OCI-LY1 (cell line): ENCODE results near the gene NTRK3.

Source experiments
- H2AFZ ChIP-seq: fragments of 200-600 bp; sonication (generic), shearing (Covaris generic); 2 replicates; pipeline ENCODE4 v1.6.0; 2014; ENCODE audit warnings: antibody characterized with exemption, mild to moderate bottlenecking, low read length
- H3F3A ChIP-seq: fragments of 200-600 bp; sonication (generic), shearing (Covaris generic); 2 replicates; pipeline ENCODE4 v1.6.0; 2014; ENCODE audit warnings: mild to moderate bottlenecking, antibody characterized with exemption, low read length, moderate library complexity; ENCODE audit not compliant: insufficient read depth
- H3K27ac ChIP-seq: fragments of 200-600 bp; sonication (generic); 2 replicates; pipeline ENCODE4 v1.5.1; 2014; ENCODE audit warnings: low read length, mixed run types, mild to moderate bottlenecking, low read depth; ENCODE audit not compliant: poor library complexity, severe bottlenecking
- H3K27me3 ChIP-seq: fragments of 200-600 bp; sonication (generic); 2 replicates; pipeline ENCODE4 v1.6.0; 2014; ENCODE audit warnings: antibody characterized with exemption, mild to moderate bottlenecking, low read length, moderate library complexity; ENCODE audit not compliant: insufficient read depth
- H3K36me3 ChIP-seq: fragments of 200-600 bp; sonication (generic); 2 replicates; pipeline ENCODE4 v1.6.1; 2014; ENCODE audit warnings: mild to moderate bottlenecking, antibody characterized with exemption, low read length, moderate library complexity, mixed read lengths; ENCODE audit not compliant: insufficient read depth
- H3K4me1 ChIP-seq: fragments of 200-600 bp; sonication (generic); 2 replicates; pipeline ENCODE4 v1.5.1; 2014; ENCODE audit warnings: mild to moderate bottlenecking, low read length, moderate library complexity; ENCODE audit not compliant: insufficient read depth, severe bottlenecking
- H3K4me2 ChIP-seq: fragments of 200-600 bp; sonication (generic), shearing (Covaris generic); 2 replicates; pipeline ENCODE4 v1.6.1; 2014; ENCODE audit warnings: low read length
- H3K4me3 ChIP-seq: fragments of 200-600 bp; sonication (generic); 2 replicates; pipeline ENCODE4 v1.5.1; 2014; ENCODE audit warnings: low read length, low read depth, mild to moderate bottlenecking, mixed read lengths; ENCODE audit not compliant: poor library complexity, severe bottlenecking
- H3K79me2 ChIP-seq: fragments of 200-600 bp; shearing (Covaris generic); 2 replicates; pipeline ENCODE4 v1.6.1; 2016; ENCODE audit warnings: mixed run types, low read length, mixed read lengths; ENCODE audit not compliant: insufficient read depth
- H3K9ac ChIP-seq: fragments of 200-600 bp; sonication (generic), shearing (Covaris generic); 2 replicates; pipeline ENCODE4 v1.6.1; 2014; ENCODE audit warnings: mild to moderate bottlenecking, low read length, mixed read lengths
- H3K9me2 ChIP-seq: fragments of 200-600 bp; sonication (generic), shearing (Covaris generic); 2 replicates; pipeline ENCODE4 v1.6.1; 2014; ENCODE audit warnings: low read depth, mild to moderate bottlenecking, low read length, mixed read lengths
- H3K9me3 ChIP-seq: fragments of 200-600 bp; shearing (Covaris generic); 2 replicates; pipeline ENCODE4 v1.6.1; 2014; ENCODE audit warnings: low read length, mixed read lengths
- H4K20me1 ChIP-seq: fragments of 200-600 bp; sonication (generic), shearing (Covaris generic); 2 replicates; pipeline ENCODE4 v1.6.0; 2016; ENCODE audit warnings: mild to moderate bottlenecking, low read length; ENCODE audit not compliant: insufficient read depth
- EZH2 ChIP-seq: fragments of 200-600 bp; sonication (generic), shearing (Covaris generic); IDR thresholded peaks from 2 replicates; pipeline ENCODE4 v1.8.0; 2017; ENCODE audit warnings: borderline replicate concordance, mixed run types, mild to moderate bottlenecking, antibody characterized with exemption, low read length, moderate library complexity, mixed read lengths
- TF ChIP-seq, protein P1 (sequence below): fragments of 200-600 bp; sonication (generic), shearing (Covaris generic); IDR thresholded peaks from 2 replicates; pipeline ENCODE4 v1.5.1; 2017; ENCODE audit warnings: mild to moderate bottlenecking, antibody characterized with exemption, low read length, moderate library complexity, mixed read lengths

The NTRK3 gene

DNA sequence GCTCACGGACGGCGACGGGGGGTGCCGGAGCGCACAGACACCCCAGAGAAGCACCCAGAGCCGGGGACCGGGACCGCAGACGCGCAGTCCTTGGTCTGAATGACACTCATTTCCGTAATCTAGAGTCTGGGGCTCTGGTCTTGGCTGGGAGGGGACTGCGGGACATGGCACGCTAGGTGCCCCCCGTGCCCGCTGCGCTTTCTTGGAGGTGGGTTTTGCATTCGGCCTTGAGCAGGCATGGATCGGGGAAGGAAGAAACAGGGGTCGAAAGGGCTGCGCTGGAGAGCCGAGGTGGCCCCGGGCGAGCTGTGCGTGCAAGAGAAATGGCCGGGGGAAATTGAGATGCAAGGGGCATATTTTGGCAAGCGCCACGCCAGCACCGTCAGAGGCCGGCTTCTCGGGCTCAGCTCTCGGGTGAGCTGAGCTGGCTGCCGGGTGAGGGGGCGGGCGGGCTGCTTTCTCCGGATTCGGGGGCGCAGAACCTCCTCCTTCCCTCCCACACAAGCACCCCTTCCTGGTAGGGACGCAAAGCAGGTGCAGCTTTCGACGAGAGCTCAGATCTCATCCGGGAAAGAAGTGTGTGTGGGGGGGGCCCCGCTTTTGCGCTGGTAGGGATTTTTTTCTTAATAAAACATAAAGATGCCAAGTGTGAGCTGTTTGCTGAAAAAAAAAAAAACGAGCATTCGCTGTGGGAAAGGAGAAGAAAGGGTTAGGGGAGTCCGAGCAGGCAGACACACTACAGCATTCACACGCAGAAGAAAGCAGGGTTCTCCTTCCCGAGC is 963 bp upstream of the NTRK3 start:
- no peak overlapping the region for H3K4me2 ChIP-seq
- H2AFZ ChIP-seq: no peak overlapping the region

DNA sequence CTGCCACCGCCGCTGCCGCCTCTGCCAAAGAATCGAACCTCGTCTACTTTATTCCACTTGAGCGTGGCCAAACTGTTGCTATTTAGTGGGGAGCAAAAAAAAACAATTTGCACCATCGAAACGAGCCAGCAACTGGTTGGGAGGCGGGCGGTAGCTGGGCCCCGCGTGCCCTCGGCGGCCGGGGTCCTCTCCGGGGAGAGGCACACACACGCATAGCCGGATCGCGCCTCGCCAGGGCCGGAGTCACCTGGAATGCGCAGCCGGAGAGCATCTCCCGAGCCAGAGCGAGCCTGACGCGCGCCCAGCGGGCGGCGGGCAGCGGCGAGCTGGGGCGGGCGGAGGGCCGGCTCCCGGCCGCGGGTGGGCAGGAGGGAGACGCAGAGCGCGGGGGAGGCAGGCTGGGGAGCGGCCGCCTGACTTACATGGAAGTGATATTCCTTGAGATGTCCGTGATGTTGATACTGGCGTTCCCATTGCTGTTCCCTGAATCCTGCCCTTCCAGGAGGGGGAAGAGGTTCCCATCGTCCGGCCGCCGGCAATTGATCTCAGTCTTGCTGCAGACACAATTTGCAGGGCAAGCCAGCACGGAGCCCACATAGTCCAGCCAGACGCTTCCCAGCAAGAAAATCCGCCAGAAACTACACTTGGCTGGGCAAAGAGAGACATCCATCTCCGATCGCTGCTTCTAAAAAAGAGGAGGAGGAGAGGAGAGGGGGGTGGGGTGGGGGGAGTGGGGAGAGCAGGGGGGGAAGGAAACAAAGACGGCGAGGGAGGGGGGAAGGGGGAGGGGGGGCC is 858 bp downstream of the NTRK3 start:
- no peaks in the 10 kb centered on the region for H3F3A ChIP-seq
- H4K20me1 ChIP-seq: no peaks in the 10 kb centered on the region
- TF ChIP-seq, protein P1, sequence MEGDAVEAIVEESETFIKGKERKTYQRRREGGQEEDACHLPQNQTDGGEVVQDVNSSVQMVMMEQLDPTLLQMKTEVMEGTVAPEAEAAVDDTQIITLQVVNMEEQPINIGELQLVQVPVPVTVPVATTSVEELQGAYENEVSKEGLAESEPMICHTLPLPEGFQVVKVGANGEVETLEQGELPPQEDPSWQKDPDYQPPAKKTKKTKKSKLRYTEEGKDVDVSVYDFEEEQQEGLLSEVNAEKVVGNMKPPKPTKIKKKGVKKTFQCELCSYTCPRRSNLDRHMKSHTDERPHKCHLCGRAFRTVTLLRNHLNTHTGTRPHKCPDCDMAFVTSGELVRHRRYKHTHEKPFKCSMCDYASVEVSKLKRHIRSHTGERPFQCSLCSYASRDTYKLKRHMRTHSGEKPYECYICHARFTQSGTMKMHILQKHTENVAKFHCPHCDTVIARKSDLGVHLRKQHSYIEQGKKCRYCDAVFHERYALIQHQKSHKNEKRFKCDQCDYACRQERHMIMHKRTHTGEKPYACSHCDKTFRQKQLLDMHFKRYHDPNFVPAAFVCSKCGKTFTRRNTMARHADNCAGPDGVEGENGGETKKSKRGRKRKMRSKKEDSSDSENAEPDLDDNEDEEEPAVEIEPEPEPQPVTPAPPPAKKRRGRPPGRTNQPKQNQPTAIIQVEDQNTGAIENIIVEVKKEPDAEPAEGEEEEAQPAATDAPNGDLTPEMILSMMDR: no peak
- no peak for TF ChIP-seq EZH2
- H3K9me2 ChIP-seq: no peaks in the 10 kb centered on the region
- no peak overlapping the region for H3K9ac ChIP-seq
- H3K27me3 ChIP-seq: no peaks in the 10 kb centered on the region
- no peaks in the 10 kb centered on the region for H3K4me1 ChIP-seq
- no peaks in the 10 kb centered on the region for H3K79me2 ChIP-seq
- no peak overlapping the region for H3K4me3 ChIP-seq
- H3K9me3 ChIP-seq: no peaks in the 10 kb centered on the region
- no peak overlapping the region for H3K4me2 ChIP-seq
- H3K27ac ChIP-seq: no peak overlapping the region
- H2AFZ ChIP-seq: no peak overlapping the region
- no peaks in the 10 kb centered on the region for H3K36me3 ChIP-seq

More for the DNA sequence above, 963 bp upstream of the NTRK3 start:
- no peaks in the 10 kb centered on the region for H3K9me2 ChIP-seq
- H3K9ac ChIP-seq: no peak overlapping the region
- no peaks in the 10 kb centered on the region for H3K36me3 ChIP-seq
- no peaks in the 10 kb centered on the region for H3K4me1 ChIP-seq
- no peaks in the 10 kb centered on the region for H3K27me3 ChIP-seq
- no peaks in the 10 kb centered on the region for H3F3A ChIP-seq
- TF ChIP-seq, protein P1: no peak
- H3K4me3 ChIP-seq: no peak overlapping the region
- no peaks in the 10 kb centered on the region for H3K9me3 ChIP-seq
- H3K79me2 ChIP-seq: no peaks in the 10 kb centered on the region
- no peaks in the 10 kb centered on the region for H4K20me1 ChIP-seq
- H3K27ac ChIP-seq: no peak overlapping the region

DNA sequence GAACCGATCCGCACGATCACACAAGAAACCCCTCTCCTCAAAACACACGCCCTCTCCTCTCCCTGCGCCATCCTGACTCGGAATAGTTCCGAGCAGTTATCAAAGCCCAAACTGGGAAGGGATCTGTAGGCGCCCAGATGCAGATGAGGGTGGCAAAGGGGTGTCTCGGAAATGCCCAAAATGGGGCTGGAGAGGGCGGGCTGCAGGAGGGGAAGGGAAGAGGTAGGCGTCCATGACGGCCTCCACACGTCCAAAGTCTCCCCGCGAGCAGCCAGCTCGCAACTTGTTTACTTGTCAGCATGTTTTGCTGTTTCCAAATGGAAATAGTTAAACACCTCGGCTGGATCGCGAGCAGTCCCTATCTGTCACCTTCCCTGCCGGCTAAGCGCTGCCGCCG is 1.5 kb downstream of the NTRK3 start:
- H3K4me2 ChIP-seq: no peak overlapping the region
- H4K20me1 ChIP-seq: no peaks in the 10 kb centered on the region
- H3K27ac ChIP-seq: no peak overlapping the region
- no peaks in the 10 kb centered on the region for H3F3A ChIP-seq
- no peaks in the 10 kb centered on the region for H3K27me3 ChIP-seq
- no peak overlapping the region for H3K9ac ChIP-seq
- no peak overlapping the region for H2AFZ ChIP-seq
- H3K36me3 ChIP-seq: no peaks in the 10 kb centered on the region
- no peak overlapping the region for H3K4me3 ChIP-seq
- no peaks in the 10 kb centered on the region for H3K79me2 ChIP-seq
- TF ChIP-seq, protein P1: no peak
- no peak for TF ChIP-seq EZH2
- H3K9me2 ChIP-seq: no peaks in the 10 kb centered on the region
- no peaks in the 10 kb centered on the region for H3K4me1 ChIP-seq
- no peaks in the 10 kb centered on the region for H3K9me3 ChIP-seq
